Mucosa of stomach (tissue), 1 donor: ENCODE measurements around the gene NEURL1.
"Not testable (repeated sequence)": the region's sequence is repeated elsewhere in the genome, so short reads cannot be mapped to it uniquely, and the experiment has no call there.

ENCODE experiments used
- H3K27me3 ChIP-seq: one replicate; pipeline ENCODE4 v1.7.0; 2013; ENCODE audit warnings: mild to moderate bottlenecking, low read length; ENCODE audit not compliant: control insufficient read depth, insufficient read depth
- H3K36me3 ChIP-seq: one replicate; pipeline ENCODE4 v1.7.0; 2013; ENCODE audit warnings: low read length; ENCODE audit not compliant: control insufficient read depth, insufficient read depth
- H3K4me1 ChIP-seq: one replicate; pipeline ENCODE4 v1.7.0; 2013; ENCODE audit warnings: mild to moderate bottlenecking, low read length; ENCODE audit not compliant: control insufficient read depth, insufficient read depth
- H3K4me3 ChIP-seq: one replicate; pipeline ENCODE4 v1.7.0; 2013; ENCODE audit warnings: low read length
- H3K9ac ChIP-seq: one replicate; pipeline ENCODE4 v1.7.0; 2013; ENCODE audit warnings: mild to moderate bottlenecking, low read length, moderate library complexity
- H3K9me3 ChIP-seq: one replicate; pipeline ENCODE4 v1.7.0; 2013; ENCODE audit warnings: mild to moderate bottlenecking, low read length, moderate library complexity; ENCODE audit not compliant: control insufficient read depth
- donor health status: Pancreatic carcinoma.

The NEURL1 gene

DNA sequence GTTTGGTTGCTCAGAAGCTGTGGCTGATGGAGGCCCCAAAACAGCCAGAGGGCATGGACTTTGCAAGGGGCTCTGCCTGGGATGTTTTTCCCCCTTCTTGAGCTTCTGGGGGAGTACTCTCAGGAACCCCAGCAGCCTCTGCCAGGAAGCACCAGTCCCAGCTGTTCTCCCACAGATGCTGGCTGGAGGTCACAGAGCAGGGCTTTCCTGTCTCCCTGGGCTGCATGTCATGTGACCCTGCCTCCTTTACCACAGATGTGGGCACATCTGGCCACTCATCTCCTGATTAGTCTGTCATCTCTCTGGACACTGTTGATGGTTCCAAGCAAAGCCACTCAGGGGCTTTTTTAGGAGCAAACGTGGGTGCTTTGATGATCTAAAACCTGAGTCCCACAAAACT, 136.7 kb downstream of the NEURL1 start:
- Histone ChIP-seq H3K36me3 (peaks cover 4% of the 10 kb centered on the region), H3K4me1 (peaks cover 6% of the 10 kb centered on the region), H3K9ac (no peak overlapping the region), H3K9me3 (no peaks in the 10 kb centered on the region), H3K27me3 (no peaks in the 10 kb centered on the region), H3K4me3 (no peak overlapping the region)

DNA sequence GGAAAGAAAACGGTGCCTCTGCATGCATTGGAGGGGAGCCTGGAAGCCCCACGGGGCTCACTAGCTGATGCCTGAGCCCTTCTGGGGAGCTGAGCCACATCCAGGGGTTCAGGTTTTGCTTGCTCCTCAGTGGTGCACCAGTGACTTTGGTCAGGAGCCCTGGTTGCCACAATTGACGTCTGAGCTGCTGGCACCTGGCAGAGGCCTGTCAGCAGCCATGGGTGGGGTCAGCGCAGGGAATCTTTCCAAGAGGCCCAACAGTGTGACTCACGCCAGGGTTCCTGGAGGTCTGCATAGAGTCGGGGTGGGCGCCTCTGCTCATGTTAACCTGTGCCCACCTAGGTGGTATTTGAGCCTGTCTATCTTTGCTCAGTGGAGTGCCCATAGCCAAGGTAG, 138.7 kb downstream of the NEURL1 start:
- H3K4me3 ChIP-seq = no peak overlapping the region
- peaks cover 4% of the 10 kb centered on the region for H3K36me3 ChIP-seq
- no peak overlapping the region for H3K9ac ChIP-seq
- H3K9me3 ChIP-seq = no peaks in the 10 kb centered on the region
- H3K4me1 ChIP-seq = peaks cover 6% of the 10 kb centered on the region
- no peaks in the 10 kb centered on the region for H3K27me3 ChIP-seq

DNA sequence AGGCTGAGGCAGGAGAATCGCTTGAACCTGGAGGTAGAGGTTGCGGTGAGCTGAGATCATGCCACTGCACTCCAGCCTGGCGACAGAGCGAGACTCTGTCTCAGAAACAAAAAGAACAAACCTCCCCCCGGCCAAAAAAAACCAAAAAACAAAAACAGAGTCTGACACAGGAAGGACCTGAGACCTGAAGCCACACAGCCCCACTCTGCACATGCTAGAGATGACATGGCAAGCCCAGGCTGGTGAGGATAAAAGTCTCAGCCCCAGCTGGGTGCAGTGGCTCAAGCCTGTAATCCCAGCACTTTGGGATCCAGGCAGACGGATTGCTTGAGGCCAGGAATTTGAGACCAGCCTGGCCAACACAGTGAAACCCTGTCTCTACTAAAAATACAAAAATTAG, 139.4 kb downstream of the NEURL1 start:
- H3K4me3 ChIP-seq, H3K36me3 ChIP-seq, H3K27me3 ChIP-seq, H3K9ac ChIP-seq, H3K9me3 ChIP-seq: not testable (repeated sequence)
- peaks cover 11% of the 10 kb centered on the region for H3K4me1 ChIP-seq

GRCh38 chr10:103633846-103634245, 140.3 kb downstream of the NEURL1 start:
- peaks cover 11% of the 10 kb centered on the region for H3K4me1 ChIP-seq
- no peak overlapping the region for H3K9ac ChIP-seq
- no peaks in the 10 kb centered on the region for H3K27me3 ChIP-seq
- no peaks in the 10 kb centered on the region for H3K9me3 ChIP-seq
- no peak overlapping the region for H3K4me3 ChIP-seq
- H3K36me3 ChIP-seq = peaks cover 4% of the 10 kb centered on the region

DNA sequence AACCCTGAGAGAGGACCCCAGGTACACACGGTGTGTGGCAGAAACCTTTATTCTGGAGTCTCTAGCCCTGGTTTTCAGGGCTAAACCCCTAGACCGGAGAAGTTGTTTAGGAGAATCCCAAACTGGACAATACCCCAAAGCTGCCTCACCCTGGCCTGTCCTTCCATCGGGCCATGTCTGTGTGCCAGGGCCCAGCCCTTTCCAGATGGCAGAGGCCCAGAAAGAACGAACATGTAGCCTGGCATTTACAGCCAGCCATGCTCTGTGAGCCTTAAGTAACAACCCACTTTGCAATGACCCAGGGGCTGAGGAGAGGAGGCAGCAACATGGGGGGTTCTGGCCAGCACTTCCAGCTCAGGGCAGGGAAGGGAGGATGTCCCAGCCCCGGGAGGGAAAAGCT, 142.1 kb downstream of the NEURL1 start:
- Histone ChIP-seq H3K27me3 (no peaks in the 10 kb centered on the region), H3K9ac (no peak overlapping the region), H3K4me1 (peaks cover 11% of the 10 kb centered on the region), H3K36me3 (peaks cover 4% of the 10 kb centered on the region), H3K4me3 (no peak overlapping the region), H3K9me3 (no peaks in the 10 kb centered on the region)

DNA sequence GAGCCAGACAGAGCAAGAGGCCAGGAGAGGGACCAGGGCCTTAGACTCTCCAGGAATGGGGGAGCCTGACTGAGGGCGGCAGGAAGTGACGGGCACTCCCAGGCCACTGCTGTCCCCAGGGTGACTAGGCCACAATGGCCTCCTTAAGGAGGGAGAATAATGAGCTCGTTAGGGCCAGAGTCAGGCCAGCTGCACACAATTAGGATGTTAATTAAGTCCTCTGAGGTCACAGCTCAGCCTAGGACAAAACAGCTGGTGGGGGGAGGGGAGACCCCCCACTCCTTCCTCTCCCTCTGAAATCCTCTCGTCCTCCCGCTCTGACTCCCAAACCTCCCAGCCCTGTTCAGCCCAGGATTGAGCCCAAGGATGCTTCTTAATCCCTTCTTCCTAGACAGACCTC, 143.0 kb downstream of the NEURL1 start:
- Histone ChIP-seq H3K4me3 (no peak overlapping the region), H3K4me1 (peaks cover 11% of the 10 kb centered on the region), H3K36me3 (peaks cover 1% of the 10 kb centered on the region), H3K27me3 (no peaks in the 10 kb centered on the region), H3K9me3 (no peaks in the 10 kb centered on the region), H3K9ac (no peak overlapping the region)

DNA sequence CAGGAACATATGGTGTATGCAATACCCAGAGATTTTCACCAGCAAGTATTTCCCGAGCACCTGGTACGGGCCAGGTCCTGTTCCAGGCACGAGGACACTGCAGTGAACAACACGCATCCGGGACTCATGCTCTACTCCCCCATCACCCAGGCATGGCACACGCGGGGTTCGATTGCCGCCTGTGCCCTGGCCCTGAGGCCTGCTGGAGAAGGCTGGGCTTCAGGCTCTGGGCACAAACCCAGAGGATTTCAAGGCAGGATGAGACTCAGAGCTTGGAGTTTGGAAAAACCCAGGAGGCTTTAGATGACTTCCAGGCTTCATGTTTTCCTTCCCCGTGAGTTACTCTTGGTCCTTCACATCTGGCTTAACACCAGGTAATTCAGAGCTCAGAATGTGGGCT, 143.5 kb downstream of the NEURL1 start:
- Histone ChIP-seq H3K36me3 (no peaks in the 10 kb centered on the region), H3K27me3 (no peaks in the 10 kb centered on the region), H3K9ac (no peak overlapping the region), H3K9me3 (no peaks in the 10 kb centered on the region), H3K4me1 (peaks cover 10% of the 10 kb centered on the region), H3K4me3 (no peak overlapping the region)

DNA sequence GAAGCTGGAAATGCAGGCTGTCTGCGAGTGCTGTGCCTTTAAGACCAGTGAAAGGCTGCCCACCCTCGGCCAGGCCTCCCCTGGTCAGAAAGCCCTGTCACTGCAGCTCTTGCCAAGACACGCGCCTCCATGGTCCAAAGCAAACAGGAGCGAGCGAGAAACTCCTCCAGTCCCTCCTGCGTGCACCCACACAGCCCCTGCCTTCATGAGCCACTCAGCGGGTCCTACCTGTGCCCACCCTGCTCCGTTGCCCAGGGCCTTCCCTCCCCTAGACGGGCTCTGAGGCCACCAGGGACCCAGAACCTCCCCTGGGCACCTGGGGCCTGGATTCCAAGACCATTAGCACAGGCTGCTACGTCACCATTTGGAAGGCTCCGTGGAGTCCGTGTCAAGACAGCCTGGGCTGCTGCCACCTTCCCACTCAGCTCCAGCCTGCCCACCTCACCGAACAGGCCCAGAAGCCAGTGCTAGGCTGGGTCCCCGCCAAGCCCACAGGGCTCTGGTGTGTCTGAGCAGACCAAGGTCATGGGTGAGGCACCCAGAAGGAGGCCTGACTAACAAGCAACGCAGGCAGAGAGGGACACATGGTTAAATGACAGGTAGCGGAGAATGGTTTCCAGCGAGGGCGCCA, 144.5 kb downstream of the NEURL1 start:
- Histone ChIP-seq H3K4me3 (no peak overlapping the region), H3K9me3 (no peaks in the 10 kb centered on the region), H3K4me1 (peaks cover 5% of the 10 kb centered on the region), H3K27me3 (no peaks in the 10 kb centered on the region), H3K36me3 (no peaks in the 10 kb centered on the region), H3K9ac (no peak overlapping the region)

GRCh38 chr10:103638948-103639347, 145.4 kb downstream of the NEURL1 start:
- Histone ChIP-seq H3K27me3 (no peaks in the 10 kb centered on the region), H3K9me3 (no peaks in the 10 kb centered on the region), H3K4me3 (no peak overlapping the region), H3K9ac (no peak overlapping the region), H3K36me3 (no peaks in the 10 kb centered on the region), H3K4me1 (peaks cover 5% of the 10 kb centered on the region)

GRCh38 chr10:103640436-103641181, 147.1 kb downstream of the NEURL1 start:
- no peak overlapping the region for H3K4me3 ChIP-seq
- no peak overlapping the region for H3K9ac ChIP-seq
- H3K27me3 ChIP-seq = no peaks in the 10 kb centered on the region
- H3K36me3 ChIP-seq = no peaks in the 10 kb centered on the region
- peaks cover 8% of the 10 kb centered on the region for H3K4me1 ChIP-seq
- H3K9me3 ChIP-seq = no peaks in the 10 kb centered on the region

GRCh38 chr10:103641326-103641725, 147.8 kb downstream of the NEURL1 start:
- H3K9me3 ChIP-seq = no peaks in the 10 kb centered on the region
- H3K27me3 ChIP-seq = no peaks in the 10 kb centered on the region
- H3K4me3 ChIP-seq = no peak overlapping the region
- peaks cover under 1% of the 10 kb centered on the region for H3K36me3 ChIP-seq
- H3K4me1 ChIP-seq = peaks cover 9% of the 10 kb centered on the region
- H3K9ac ChIP-seq = no peak overlapping the region
